ENCODE data around the gene CYP2W1.

CYP2W1 gene

DNA sequence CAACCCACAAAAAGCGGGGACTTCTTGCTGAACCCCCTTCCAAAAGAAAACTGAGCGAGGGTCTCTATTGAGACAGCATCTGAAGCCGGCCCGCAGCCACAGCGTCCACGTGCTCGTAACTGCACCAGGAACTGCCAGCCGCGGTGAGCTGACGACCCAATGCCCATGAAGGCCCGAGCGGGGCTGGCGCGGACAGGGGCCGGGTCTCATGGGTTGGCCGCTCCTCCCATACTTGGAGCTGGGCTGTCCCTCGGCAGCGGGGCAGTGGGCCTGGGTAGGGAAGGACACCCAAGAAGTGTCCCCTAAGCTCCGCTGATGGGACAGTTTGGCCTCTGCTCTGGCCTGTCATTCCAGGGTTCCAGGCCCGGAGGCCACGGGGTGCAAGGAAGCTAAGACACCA is 22.3 kb downstream of the CYP2W1 start:
- no peak for TF ChIP-seq CTCF (IDR thresholded peaks at IDR 0.05; ENCODE audit: low read depth, low read length)
- H3K4me3 ChIP-seq (replicated peaks in 1 of 2; ENCODE audit: low read depth in 2 of 2, low read length in 2 of 2), result no peak overlapping the region
- DNase-seq (ENCODE audit: low read depth in 2 of 2), result no peak

- DNase-seq (ENCODE audit: low read depth in 2 of 2), result no peak
- H3K4me3 ChIP-seq (replicated peaks in 1 of 2; ENCODE audit: low read depth in 2 of 2, low read length in 2 of 2), result no peak overlapping the region
These were observed 24.9 kb downstream of the CYP2W1 start for GRCh38 chr7:1007901-1008300.

GRCh38 chr7:1008733-1009363 is 25.9 kb downstream of the CYP2W1 start:
- no peak overlapping the region for H3K4me3 ChIP-seq (replicated peaks in 1 of 2; ENCODE audit: low read depth in 2 of 2, low read length in 2 of 2)
- TF ChIP-seq CTCF (IDR thresholded peaks at IDR 0.05; ENCODE audit: low read depth, low read length), result no peak
- DNase-seq (ENCODE audit: low read depth in 2 of 2), result no peak

More at GRCh38 chr7:1007901-1008300, 24.9 kb downstream of the CYP2W1 start:
- no peak for TF ChIP-seq CTCF (IDR thresholded peaks at IDR 0.05; ENCODE audit: low read depth, low read length)

GRCh38 chr7:1009747-1010146 is 26.8 kb downstream of the CYP2W1 start:
- DNase-seq (ENCODE audit: low read depth in 2 of 2), result no peak
- no peak for TF ChIP-seq CTCF (IDR thresholded peaks at IDR 0.05; ENCODE audit: low read depth, low read length)
- no peak overlapping the region for H3K4me3 ChIP-seq (replicated peaks in 1 of 2; ENCODE audit: low read depth in 2 of 2, low read length in 2 of 2)

DNA sequence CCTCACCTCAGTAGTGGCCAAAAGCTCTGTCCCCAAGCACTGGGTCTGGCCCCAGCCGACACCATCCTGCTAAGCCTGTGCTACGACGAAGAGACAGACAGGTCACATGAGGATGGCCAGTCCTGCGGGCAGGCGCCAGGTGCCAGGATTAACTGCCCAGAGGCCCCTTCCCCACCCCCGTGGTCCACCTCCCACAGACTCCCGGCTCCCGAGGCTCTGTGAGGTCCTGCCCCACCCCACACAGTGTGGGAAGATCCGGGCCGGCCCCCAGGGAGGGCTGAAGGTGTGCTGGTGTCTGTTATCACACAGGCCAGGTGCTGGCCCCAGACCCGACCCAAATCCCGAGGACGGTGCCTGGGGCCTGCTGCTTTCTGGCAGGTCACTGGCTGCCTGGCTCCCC is 27.2 kb downstream of the CYP2W1 start:
- DNase-seq (ENCODE audit: low read depth in 2 of 2), result no peak
- no peak overlapping the region for H3K4me3 ChIP-seq (replicated peaks in 1 of 2; ENCODE audit: low read depth in 2 of 2, low read length in 2 of 2)
- no peak for TF ChIP-seq CTCF (IDR thresholded peaks at IDR 0.05; ENCODE audit: low read depth, low read length)

DNA sequence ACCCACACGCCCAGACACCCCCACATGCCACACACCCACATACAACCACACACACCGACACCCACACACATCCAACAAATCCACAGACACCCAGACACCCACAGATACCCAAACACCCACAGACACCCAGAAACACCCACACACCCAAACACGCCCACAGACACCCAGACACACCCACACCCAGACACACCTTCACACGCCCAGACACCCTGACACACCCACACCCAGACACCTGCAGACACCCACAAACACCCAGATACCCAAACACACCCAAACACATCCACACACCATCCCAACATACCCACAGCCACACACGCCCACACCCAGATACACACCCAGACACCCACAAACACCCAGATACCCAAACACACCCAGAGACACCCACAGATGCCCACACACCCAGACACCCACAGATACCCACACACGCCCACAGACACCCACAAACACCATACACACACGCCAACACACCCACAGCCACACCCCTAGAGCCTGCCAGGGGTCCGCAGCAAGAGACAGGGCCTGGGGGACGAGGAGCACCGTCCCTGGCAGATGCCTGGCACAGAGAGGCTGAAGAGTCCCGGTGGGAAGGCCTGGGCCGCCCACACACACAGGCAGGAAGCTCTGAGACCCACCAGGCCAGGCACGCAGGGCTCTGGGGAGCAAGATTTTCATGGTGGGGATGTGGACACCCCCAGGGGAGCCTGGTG is 28.5 kb downstream of the CYP2W1 start:
- no peak for DNase-seq (ENCODE audit: low read depth in 2 of 2)
- no peak overlapping the region for H3K4me3 ChIP-seq (replicated peaks in 1 of 2; ENCODE audit: low read depth in 2 of 2, low read length in 2 of 2)

More for the DNA sequence above, 28.5 kb downstream of the CYP2W1 start:
- no peak for TF ChIP-seq CTCF (IDR thresholded peaks at IDR 0.05; ENCODE audit: low read depth, low read length)

Data from cardiac fibroblast (primary cell).